NCI-H774 (cell line): ENCODE data around the gene UNC45A.
"Not testable (repeated sequence)": the region's sequence is repeated elsewhere in the genome, so short reads cannot be mapped to it uniquely, and the experiment has no call there.

Experiments
- DNase-seq: peaks from one replicate; lab custom pipeline; 2025; lab: John Stamatoyannopoulos, UW

UNC45A gene

GRCh38 chr15:90918034-90918788, 16.9 kb upstream of the UNC45A start:
- DNase-seq, result no peak

- no peak for DNase-seq
Measured at GRCh38 chr15:90918835-90919234, 16.2 kb upstream of the UNC45A start.

GRCh38 chr15:90921887-90922286, 13.2 kb upstream of the UNC45A start:
- DNase-seq, result no peak

- DNase-seq, result not testable (repeated sequence)
Measured at GRCh38 chr15:90922712-90923322, 12.3 kb upstream of the UNC45A start.

GRCh38 chr15:90924375-90924774, 10.7 kb upstream of the UNC45A start:
- no peak for DNase-seq

- not testable (repeated sequence) for DNase-seq
Measured at GRCh38 chr15:90926766-90927165, 8.3 kb upstream of the UNC45A start.

- not testable (repeated sequence) for DNase-seq
Measured at GRCh38 chr15:90928106-90928505, 7.0 kb upstream of the UNC45A start.

GRCh38 chr15:90929246-90930019, 5.7 kb upstream of the UNC45A start:
- DNase-seq, result no peak

- peak; percentile 33 for DNase-seq
Measured at GRCh38 chr15:90930861-90931574, 4.1 kb upstream of the UNC45A start.

- no peak for DNase-seq
Measured at GRCh38 chr15:90931575-90931827, 3.6 kb upstream of the UNC45A start.

GRCh38 chr15:90931828-90932659, 3.0 kb upstream of the UNC45A start, which contains the start of gene HDDC3:
HDDC3 (minus strand) TSS chr15:90932549; CDS start chr15:90932540, 9 bp downstream.
- DNase-seq, result peak; percentile 81

- DNase-seq, result no peak
Measured at GRCh38 chr15:90932660-90932991, 2.5 kb upstream of the UNC45A start.

- DNase-seq, result no peak
Measured at GRCh38 chr15:90933301-90933700, 1.8 kb upstream of the UNC45A start.

- peak; percentile 80 for DNase-seq
Measured at GRCh38 chr15:90934256-90934948, 683 bp upstream of the UNC45A start.

- DNase-seq, result no peak
Measured at GRCh38 chr15:90936823-90937222, 1.7 kb downstream of the UNC45A start.

GRCh38 chr15:90938261-90938660, 3.2 kb downstream of the UNC45A start:
- DNase-seq, result no peak

GRCh38 chr15:90939756-90940155, 4.7 kb downstream of the UNC45A start:
- no peak for DNase-seq

- DNase-seq, result no peak
Measured at GRCh38 chr15:90941038-90941437, 6.0 kb downstream of the UNC45A start.

GRCh38 chr15:90942354-90943120, 7.5 kb downstream of the UNC45A start:
- no peak for DNase-seq

GRCh38 chr15:90945091-90945490, 10.0 kb downstream of the UNC45A start:
- no peak for DNase-seq
